Right ventricle myocardium superior (tissue), 1 donor: Measurements from ENCODE around the gene SPECC1. TPM values are rescaled to one million over a fixed set of nuclear protein-coding genes. Genes with fewer than 3 reads are reported as not detected.
"Not testable (repeated sequence)": the region's sequence is repeated elsewhere in the genome, so short reads cannot be mapped to it uniquely, and the experiment has no call there.

Source experiments
- ATAC-seq: fragments of 200-7000 bp; cut with Tn5 transposase; one replicate; pipeline ENCODE4 v1.9.1; 2020; ENCODE audit warnings: mild to moderate bottlenecking; ENCODE audit not compliant: poor library complexity
- DNase-seq: peaks from one replicate; pipeline ENCODE4 v3.0.0-alpha.2; 2020
- intact Hi-C: fragments of 100-400 bp; cut with DNase I; formaldehyde crosslinking; loops from one replicate; pipeline ENCODE4 v1.11.2; 2022
- total RNA-seq: library from RNA; stranded (reverse); fragmentation: NEBNext Ultra II Directional; extraction: Animal tissue kit (Norgen Biotek cat#: 25700); gene quantifications from one replicate; pipeline ENCODE4 v1.2.1, GENCODE V29; 2021
- donor health status: DM: no; HTN: yes; CAD: no; lungs with severe emphysema.

SPECC1 gene
- total RNA-seq, 1 donor from 2014 or later: 8.5 TPM

GRCh38 chr17:20087538-20088250 is 78.5 kb downstream of the SPECC1 start:
- DNase-seq (no peak), ATAC-seq (no peak)
- intact Hi-C loops: no loop called here

DNA sequence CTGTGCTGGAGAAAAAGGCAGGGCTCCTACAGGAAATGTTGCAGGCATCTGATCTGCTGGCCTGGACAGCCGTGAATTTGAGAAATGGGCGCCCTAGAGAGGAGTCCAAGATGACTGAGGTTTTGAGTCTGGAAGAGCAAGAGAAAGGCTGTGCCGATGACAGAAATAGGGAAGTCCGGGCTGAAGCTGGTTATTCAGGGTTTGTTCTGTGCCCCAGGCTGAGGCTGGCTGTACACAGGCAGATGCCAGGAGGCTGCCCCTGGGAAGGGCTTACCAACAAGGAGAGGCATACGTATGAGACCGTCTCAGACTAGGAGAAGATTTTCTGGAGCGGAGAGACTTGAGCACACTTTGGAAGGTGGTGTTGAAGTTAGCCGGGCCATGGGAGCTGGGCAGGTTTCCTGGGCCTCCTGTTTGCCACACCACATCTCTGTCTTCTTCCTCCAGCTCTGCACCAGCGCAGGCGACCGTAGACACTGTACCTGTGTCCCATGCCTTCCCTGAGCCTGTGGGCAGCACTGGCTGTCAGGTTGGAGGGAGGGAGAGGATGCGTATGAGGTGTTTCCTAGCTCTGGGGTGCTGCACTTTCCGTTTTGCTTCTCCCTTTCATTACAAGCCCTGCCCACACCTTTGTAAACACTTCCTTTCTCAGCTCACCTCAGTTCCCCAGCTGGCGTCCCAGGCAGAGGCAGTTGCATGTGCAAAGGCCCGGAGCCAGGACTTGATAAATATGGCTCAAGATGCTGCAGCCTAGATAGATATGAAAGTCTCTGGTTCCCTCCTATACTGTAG is 80.8 kb downstream of the SPECC1 start:
- DNase-seq: no peak
- intact Hi-C loops: no loop called here
- ATAC-seq: no peak

- DNase-seq (peak; percentile 50), ATAC-seq (peak; percentile 83)
- intact Hi-C loops: no loop called here
These were observed 82.2 kb downstream of the SPECC1 start for GRCh38 chr17:20091174-20092029.

- DNase-seq: no peak
- intact Hi-C loops: no loop called here
- no peak for ATAC-seq
These were observed 83.2 kb downstream of the SPECC1 start for GRCh38 chr17:20092261-20092867.

DNA sequence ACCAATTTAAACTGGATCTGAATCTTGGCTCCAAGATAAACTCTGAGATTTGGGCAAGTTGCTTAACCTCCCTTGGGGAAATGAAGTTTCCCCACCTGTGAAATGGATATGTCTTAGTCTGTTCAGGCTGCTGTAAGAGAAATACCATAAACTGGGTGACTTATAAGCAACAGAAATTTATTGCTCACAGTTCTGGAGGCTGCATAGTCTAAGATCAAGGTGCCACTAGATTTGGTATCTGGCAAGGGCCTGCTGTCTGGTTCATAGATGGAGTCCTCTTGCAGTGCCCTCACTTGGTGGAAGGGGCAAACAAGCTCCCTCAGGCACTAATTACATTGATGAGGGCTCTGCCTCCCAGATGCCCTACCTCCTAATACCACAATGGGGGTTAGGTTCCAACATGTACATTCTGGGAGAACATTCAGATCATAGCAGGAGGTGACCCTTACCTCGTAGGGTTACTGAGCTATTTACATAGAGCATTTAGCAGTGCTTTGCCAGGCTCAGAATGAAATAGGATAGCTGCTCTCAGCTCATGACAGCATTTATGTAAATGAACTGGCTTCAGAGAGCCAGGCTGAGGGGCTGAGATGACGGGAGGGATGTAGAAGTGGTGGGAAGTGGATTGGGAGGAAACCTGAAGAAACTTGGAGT is 83.9 kb downstream of the SPECC1 start:
- DNase-seq (no peak), ATAC-seq (no peak)
- intact Hi-C loops: no loop called here

- DNase-seq: no peak
- intact Hi-C loops: no loop called here
- no peak for ATAC-seq
These were observed 85.6 kb downstream of the SPECC1 start for GRCh38 chr17:20094777-20095176.

DNA sequence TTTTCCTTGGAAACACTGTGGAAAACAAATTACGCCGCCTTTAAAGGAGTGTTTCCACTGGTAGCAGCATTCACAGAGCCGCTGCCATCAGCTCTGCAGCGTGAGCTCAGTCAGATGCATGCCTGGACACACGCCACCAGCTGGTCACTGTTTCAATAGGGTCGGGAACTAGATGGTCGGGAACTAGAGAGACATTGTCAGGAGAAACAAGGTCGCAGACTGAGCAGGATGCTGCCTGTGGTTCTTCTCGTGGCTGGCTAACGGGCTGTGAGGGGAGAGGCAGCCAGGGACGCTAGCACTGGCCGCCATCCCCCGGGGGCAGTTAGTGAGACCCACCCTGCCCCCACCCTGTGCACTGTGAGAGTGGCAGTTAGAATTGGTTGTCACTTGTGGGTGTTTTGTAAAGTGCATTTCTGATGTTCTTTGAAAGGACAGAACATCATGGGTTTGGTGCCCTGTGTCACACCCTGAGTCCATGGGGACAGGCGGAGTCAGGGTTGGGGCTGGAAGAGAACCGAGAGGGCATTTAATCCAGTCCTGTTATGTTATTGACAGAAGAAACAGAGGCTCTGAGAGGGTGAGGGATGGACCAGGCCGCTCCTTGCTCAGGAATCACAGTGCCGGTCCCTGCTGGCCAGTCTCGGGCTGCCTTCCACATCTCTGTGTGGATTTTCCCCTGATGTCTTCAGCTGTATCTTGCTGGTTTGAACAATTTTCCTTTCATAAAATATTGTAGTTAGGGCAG is 86.3 kb downstream of the SPECC1 start:
- DNase-seq: peak; percentile 85
- intact Hi-C loops: no loop called here
- peak; percentile 63 for ATAC-seq

DNA sequence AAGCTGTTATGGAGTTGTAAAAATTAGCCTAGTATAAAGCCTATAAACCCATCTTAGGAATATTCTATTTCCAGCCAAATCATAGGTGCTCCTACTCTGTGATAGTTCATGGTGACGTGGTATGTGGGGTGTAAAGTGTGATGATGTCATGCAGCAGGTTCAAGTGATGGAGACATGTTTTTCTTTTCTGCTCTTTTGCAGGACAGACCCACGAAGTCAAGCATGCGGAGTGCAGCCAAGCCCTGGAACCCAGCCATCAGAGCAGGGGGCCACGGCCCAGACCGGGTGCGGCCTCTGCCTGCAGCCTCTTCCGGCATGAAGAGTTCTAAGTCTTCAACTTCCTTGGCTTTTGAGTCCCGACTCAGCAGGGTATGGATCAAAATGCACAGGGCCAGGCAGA is 87.3 kb downstream of the SPECC1 start:
- DNase-seq (peak; percentile 59), ATAC-seq (peak; percentile 34)
- intact Hi-C loops: no loop called here

DNA sequence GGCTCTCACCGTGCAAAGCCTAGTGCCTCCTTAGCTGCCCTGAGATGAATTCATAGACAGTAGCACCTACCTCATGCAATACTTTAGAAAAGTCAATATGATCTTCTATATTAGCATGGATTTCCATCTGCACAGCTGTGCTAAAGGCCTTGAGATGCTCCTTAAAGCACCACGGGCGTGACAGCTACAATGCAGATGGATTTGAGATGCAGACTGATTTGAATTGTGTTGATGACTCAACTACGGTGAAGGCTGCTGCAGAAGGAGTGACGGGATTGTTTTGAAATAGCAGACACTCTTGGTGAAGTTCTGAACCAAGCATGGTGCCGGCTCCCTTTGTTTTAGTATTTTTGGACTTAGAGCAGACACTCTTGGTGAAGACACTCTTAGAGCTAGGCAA is 88.2 kb downstream of the SPECC1 start:
- no peak for DNase-seq
- no peak for ATAC-seq
- intact Hi-C loops: no loop called here

DNA sequence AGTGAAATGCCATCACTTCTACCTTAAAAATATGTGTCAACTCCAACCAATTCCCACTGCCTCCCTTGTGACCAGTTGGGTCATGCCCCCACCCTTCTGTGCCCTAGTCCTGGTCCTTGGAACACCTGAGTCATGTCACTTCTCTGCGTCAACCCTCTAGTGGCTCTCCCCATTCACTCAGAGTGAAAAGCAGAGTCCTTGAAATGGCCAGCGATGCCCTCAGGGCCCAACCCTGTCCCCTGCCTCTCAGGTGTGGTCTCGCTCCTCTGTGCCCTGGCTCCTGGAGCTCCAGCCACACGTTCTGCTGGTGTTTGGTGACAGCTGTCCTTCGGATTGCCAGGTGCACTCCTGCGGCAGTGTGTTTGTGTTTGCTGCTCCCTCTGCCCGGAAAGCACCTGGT is 89.2 kb downstream of the SPECC1 start:
- no peak for DNase-seq
- ATAC-seq: no peak
- intact Hi-C loops: no loop called here

DNA sequence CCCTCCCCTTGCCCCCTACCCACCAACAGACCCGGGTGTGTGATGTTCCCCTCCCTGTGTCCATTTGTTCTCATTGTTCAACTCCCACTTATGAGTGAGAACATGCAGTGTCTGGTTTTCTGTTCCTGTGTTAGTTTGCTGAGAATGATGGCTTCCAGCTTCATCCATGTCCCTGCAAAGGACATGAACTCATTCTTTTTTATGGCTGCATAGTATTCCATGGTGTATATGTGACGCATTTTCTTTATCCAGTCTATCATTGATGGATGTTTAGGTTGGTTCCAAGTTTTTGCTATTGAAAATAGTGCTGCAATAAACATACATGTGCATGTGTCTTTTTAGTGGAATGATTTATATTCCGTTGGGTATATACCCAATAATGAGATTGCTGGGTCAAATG is 91.6 kb downstream of the SPECC1 start:
- intact Hi-C loops, ATAC-seq, DNase-seq: not testable (repeated sequence)

DNA sequence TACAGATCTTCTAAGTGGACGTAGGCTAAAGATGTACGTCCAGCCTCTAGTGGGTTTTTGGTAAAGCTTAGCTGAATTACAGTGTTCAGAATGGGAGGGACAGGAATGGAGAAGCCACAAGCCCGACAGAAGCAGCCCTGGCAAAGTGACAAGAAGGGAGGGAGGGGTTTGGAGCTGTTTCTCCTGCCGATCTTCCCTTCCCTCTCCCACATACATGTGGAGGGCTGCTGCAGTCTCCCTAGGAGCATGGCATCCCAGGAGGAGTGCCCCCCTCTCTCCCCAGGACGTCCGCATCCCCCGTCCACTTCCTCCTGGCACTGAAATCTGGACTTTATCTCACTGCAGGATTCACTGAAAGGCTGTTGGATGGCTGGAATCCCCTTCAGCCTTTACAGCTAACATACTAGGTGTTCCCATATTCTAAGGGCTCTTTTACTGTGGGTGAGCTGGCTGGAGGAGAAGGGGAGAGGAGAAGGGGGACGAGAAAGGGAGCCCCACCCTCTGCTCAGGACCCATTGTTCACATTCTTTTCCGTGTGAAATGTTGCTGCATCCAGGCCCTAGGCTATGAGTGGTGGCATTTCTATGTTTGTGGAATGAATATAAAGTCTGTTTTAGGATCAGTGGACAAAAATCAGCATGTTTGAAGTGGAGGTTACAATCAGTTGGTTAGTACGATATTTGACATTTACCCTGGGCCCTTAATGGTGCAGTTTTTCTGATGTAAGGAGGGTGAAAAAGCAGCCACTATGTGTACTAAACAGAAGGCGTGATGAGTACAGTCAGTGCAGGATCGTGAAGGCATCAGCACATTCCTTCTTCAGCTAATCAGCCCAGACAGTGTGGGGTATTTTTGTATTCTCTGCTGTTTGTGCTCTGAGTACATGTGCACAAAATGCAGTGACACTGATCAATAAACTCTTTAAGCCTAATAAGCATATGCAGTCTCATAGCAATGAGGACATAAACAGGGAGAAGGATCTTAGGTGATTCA is 94.6 kb downstream of the SPECC1 start:
- ATAC-seq (no peak), DNase-seq (no peak)
- intact Hi-C loops: no loop called here

DNA sequence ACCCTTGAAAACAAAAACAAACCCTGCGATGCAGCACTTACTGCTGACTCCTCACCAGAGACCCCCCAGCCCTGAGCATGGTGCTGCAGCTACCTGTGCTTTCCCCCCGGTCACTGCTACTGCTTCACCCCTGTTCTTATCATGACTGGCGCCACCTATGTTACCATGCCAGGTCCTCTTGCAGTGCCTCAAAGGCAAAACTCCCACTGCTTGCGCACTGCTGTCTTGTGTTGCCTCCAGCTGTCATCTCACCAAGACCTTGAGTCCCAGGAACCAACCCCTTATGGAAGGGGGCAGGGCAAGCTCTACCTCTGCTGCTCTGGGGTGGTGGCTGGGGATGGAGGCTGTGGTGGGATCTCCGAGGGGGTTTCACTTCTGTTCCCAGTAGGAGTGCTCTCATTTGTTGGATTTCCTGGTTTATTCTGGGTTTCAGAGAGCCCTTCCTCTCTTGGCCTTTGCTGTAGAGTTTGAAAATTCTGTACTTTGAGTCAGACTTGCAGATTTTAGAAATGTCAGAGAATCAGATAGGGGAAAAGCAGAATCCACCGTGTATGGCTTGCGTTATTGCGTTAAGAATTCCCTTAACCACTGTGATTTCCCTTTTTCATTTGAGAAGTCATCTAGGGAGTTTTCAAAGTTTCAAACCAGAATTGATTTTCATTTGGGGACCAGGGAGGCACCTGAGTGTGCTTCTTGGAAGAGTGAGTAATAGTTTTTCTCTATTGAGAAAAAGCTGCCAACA is 96.6 kb downstream of the SPECC1 start:
- intact Hi-C loops: no loop called here
- DNase-seq (no peak), ATAC-seq (no peak)

GRCh38 chr17:20106446-20106845 is 97.3 kb downstream of the SPECC1 start:
- intact Hi-C loops, ATAC-seq, DNase-seq: not testable (repeated sequence)

GRCh38 chr17:20109076-20109475 is 99.9 kb downstream of the SPECC1 start:
- intact Hi-C loops: no loop called here
- DNase-seq (no peak), ATAC-seq (no peak)

DNA sequence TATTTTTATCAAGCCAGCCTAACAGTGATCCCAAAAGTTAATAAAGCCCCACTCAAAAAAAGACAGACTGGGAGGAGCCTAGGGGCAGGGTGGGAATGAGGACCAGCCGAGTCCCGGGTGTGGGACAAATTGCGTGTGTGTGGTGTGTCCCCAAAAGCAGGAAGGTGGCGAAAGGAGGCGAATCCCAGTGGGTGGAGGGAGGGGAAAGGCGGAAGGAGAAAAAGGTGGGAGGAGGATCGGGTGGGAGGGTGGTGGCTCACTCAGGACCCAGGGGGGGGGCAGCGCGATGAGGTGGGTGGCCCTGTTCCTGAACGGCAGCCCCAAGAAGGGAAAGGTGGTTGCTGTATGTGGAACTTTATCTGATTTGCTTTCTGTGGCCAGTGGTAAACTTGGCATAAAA is 102.4 kb downstream of the SPECC1 start:
- intact Hi-C loops: loop anchor here (5.0 kb wide), 1 partner anchor 99 kb away; no protein-coding TSS in a partner anchor
- DNase-seq: no peak
- no peak for ATAC-seq
